Activated CD4-positive, alpha-beta T cell treated with anti-CD3 and anti-CD28 coated beads for 36 hours (primary cell): ENCODE results near the gene OSBPL8. TPM values are rescaled to one million over a fixed set of nuclear protein-coding genes. Genes with fewer than 3 reads are reported as not detected.

Experiments used
- ATAC-seq: fragments of 200-7000 bp; cut with Tn5 transposase; one replicate; pipeline ENCODE4 v1.10.0; 2021; ENCODE audit warnings: mild to moderate bottlenecking, moderate library complexity
- CTCF ChIA-PET: fragments of 350-600 bp; sonication (Branson Sonifier 250); formaldehyde crosslinking; loops from one replicate; lab custom pipeline; 2021; ENCODE audit warnings: antibody characterized with exemption; lab: Charles Lee
- POLR2A ChIA-PET: fragments of 350-600 bp; sonication (Branson Sonifier 250); formaldehyde crosslinking; loops from one replicate; lab custom pipeline; 2021; ENCODE audit warnings: antibody characterized with exemption, inconsistent platforms; lab: Charles Lee
- DNase-seq: peaks from one replicate; pipeline ENCODE4 v3.0.0-alpha.2; 2020
- H3K27ac Mint-ChIP-seq: one replicate; pipeline ENCODE4 v1.8.0; 2021; ENCODE audit warnings: mixed read lengths
- H3K27me3 Mint-ChIP-seq: one replicate; pipeline ENCODE4 v1.8.0; 2021; ENCODE audit warnings: mixed read lengths
- H3K36me3 Mint-ChIP-seq: one replicate; pipeline ENCODE4 v1.8.0; 2021; ENCODE audit warnings: low read depth, mixed read lengths
- H3K4me1 Mint-ChIP-seq: one replicate; pipeline ENCODE4 v1.8.0; 2021; ENCODE audit warnings: mixed read lengths
- H3K4me3 Mint-ChIP-seq: one replicate; pipeline ENCODE4 v1.8.0; 2021; ENCODE audit warnings: mild to moderate bottlenecking, moderate library complexity, mixed read lengths
- H3K9me3 Mint-ChIP-seq: one replicate; pipeline ENCODE4 v1.8.0; 2021; ENCODE audit warnings: low read depth, mixed read lengths
- intact Hi-C, 2 experiments: fragments of 100-400 bp; cut with DNase I in 1 of 2; cut with micrococcal nuclease in 1 of 2; formaldehyde crosslinking; loops; one replicate each; pipeline versions ENCODE4 v1.14.2 to v1.15.1; 2022 to 2024; cut with DNase I, micrococcal nuclease
- total RNA-seq, 2 experiments: library from RNA; stranded (reverse); gene quantifications; one replicate each; pipeline ENCODE4 v1.2.3, GENCODE V29; 2021

The OSBPL8 gene
- 10 to 100 TPM; 70.2 to 78.5 TPM for total RNA-seq

GRCh38 chr12:76559400-76560085, at the start of gene OSBPL8:
Gene OSBPL8, minus strand, starts transcription at chr12:76559771. Its CDS starts 72,220 bp downstream, at chr12:76487551.
- H3K9me3 Mint-ChIP-seq, result no peaks in the 10 kb centered on the region
- H3K4me1 Mint-ChIP-seq, result peaks cover 24% of the 10 kb centered on the region
- H3K4me3 Mint-ChIP-seq, result peak within 1 kb of the TSS; percentile 86
- intact Hi-C loops, result loop anchor here (1.0 to 5.0 kb wide), 15 partner anchors 15 to 1167 kb away; partner anchors contain the start of genes BBS10 (in 2 of the 2), NAP1L1 (in 2 of the 2), ZDHHC17 (in 2 of the 2) and CSRP2 (in 1 of the 2)
- H3K27me3 Mint-ChIP-seq, result no peaks in the 10 kb centered on the region
- CTCF ChIA-PET, result no interaction called here
- peak within 1 kb of the TSS; percentile 98 for H3K27ac Mint-ChIP-seq
- peaks cover 7% of the 10 kb centered on the region for H3K36me3 Mint-ChIP-seq
- peak; percentile 70 for ATAC-seq
- DNase-seq, result peak; percentile 98
- POLR2A ChIA-PET, result interaction anchor here (0.5 to 1.2 kb wide), 5 partner anchors 9 to 1064 kb away, joined by 3 to 6 read pairs (median 3); no protein-coding TSS in a partner anchor

GRCh38 chr12:76608070-76608469, 48.5 kb upstream of the OSBPL8 start:
- ATAC-seq, result no peak
- Mint-ChIP-seq H3K4me1 (no peaks in the 10 kb centered on the region), H3K27me3 (peaks cover 4% of the 10 kb centered on the region), H3K9me3 (no peaks in the 10 kb centered on the region), H3K4me3 (no peak overlapping the region), H3K36me3 (no peaks in the 10 kb centered on the region), H3K27ac (no peak overlapping the region)
- no peak for DNase-seq
- ChIA-PET POLR2A (no interaction called here), CTCF (interaction anchor here (1.6 kb wide), 1 partner anchor 182 kb away, joined by 5 read pairs; no protein-coding TSS in a partner anchor)
- intact Hi-C loops, result no loop called here

DNA sequence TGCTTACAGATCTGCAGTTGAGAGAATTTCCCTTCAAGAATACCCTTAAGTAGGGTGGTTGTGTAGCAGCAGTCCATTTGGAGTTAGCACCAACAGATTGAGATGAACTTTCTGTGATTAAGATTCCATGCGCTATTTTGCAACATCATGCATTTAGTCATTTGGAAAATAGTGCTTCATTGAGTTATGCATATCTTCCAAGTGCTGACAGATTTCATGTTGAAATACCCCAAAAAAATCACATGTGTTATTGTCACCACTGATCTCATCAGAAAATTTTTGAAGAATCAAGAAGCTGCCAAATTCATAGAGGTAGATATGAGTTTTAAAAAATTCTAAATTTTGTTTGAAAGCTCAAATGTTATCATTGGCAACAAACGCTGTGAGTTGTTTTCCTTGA, 35.5 kb upstream of the OSBPL8 start:
- H3K4me1 Mint-ChIP-seq, result no peaks in the 10 kb centered on the region
- ChIA-PET POLR2A (no interaction called here), CTCF (no interaction called here)
- H3K9me3 Mint-ChIP-seq, result no peaks in the 10 kb centered on the region
- H3K36me3 Mint-ChIP-seq, result no peaks in the 10 kb centered on the region
- H3K27me3 Mint-ChIP-seq, result no peaks in the 10 kb centered on the region
- no peak overlapping the region for H3K4me3 Mint-ChIP-seq
- H3K27ac Mint-ChIP-seq, result no peak overlapping the region
- no peak for ATAC-seq
- DNase-seq, result no peak
- intact Hi-C loops, result no loop called here

GRCh38 chr12:76591476-76591875, 31.9 kb upstream of the OSBPL8 start:
- DNase-seq (no peak), ATAC-seq (no peak)
- Mint-ChIP-seq H3K27ac (no peak overlapping the region), H3K4me3 (no peak overlapping the region), H3K27me3 (no peaks in the 10 kb centered on the region), H3K9me3 (no peaks in the 10 kb centered on the region), H3K4me1 (no peaks in the 10 kb centered on the region), H3K36me3 (no peaks in the 10 kb centered on the region)
- ChIA-PET CTCF (interaction anchor here (0.6 kb wide), 1 partner anchor 769 kb away, joined by 3 read pairs; no protein-coding TSS in a partner anchor), POLR2A (no interaction called here)
- intact Hi-C loops, result no loop called here

DNA sequence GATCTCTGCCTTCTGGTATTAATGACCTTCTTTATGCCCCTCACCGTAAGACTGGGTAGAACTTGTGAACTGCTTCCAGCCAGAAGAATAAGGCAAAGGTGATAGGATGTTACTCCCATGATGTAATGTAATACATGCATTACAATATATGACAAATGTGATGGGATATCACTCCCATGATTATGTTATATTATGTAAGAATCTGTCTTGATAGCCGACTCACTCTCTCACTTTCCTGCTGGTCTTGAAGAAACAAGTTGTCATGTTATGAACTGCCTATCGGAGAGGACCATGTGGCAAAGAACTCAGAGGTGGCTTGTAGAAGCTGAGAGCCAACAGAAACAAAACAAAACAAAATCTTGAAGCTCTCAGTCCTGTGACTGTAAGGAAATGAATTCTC, 30.6 kb upstream of the OSBPL8 start:
- ATAC-seq (no peak), DNase-seq (no peak)
- H3K27me3 Mint-ChIP-seq, result no peaks in the 10 kb centered on the region
- ChIA-PET CTCF (no interaction called here), POLR2A (no interaction called here)
- H3K36me3 Mint-ChIP-seq, result no peaks in the 10 kb centered on the region
- no peak overlapping the region for H3K27ac Mint-ChIP-seq
- intact Hi-C loops, result no loop called here
- H3K4me3 Mint-ChIP-seq, result no peak overlapping the region
- no peaks in the 10 kb centered on the region for H3K4me1 Mint-ChIP-seq
- H3K9me3 Mint-ChIP-seq, result no peaks in the 10 kb centered on the region

- H3K27me3 Mint-ChIP-seq, result no peaks in the 10 kb centered on the region
- H3K27ac Mint-ChIP-seq, result no peak overlapping the region
- no peaks in the 10 kb centered on the region for H3K4me1 Mint-ChIP-seq
- intact Hi-C loops, result loop anchor here (5.0 to 10.0 kb wide), 2 partner anchors 244 to 1062 kb away; partner anchors contain the start of gene BBS10 (in 1 of the 2)
- CTCF ChIA-PET, result interaction anchor here (0.8 to 1.4 kb wide), 5 partner anchors 25 to 891 kb away, joined by 3 read pairs; no protein-coding TSS in a partner anchor
- no peaks in the 10 kb centered on the region for H3K36me3 Mint-ChIP-seq
- no peak overlapping the region for H3K4me3 Mint-ChIP-seq
- no peaks in the 10 kb centered on the region for H3K9me3 Mint-ChIP-seq
- DNase-seq, result no peak
- ATAC-seq, result peak; percentile 76
- POLR2A ChIA-PET, result no interaction called here
Observed at GRCh38 chr12:76588881-76589565, 29.5 kb upstream of the OSBPL8 start.

DNA sequence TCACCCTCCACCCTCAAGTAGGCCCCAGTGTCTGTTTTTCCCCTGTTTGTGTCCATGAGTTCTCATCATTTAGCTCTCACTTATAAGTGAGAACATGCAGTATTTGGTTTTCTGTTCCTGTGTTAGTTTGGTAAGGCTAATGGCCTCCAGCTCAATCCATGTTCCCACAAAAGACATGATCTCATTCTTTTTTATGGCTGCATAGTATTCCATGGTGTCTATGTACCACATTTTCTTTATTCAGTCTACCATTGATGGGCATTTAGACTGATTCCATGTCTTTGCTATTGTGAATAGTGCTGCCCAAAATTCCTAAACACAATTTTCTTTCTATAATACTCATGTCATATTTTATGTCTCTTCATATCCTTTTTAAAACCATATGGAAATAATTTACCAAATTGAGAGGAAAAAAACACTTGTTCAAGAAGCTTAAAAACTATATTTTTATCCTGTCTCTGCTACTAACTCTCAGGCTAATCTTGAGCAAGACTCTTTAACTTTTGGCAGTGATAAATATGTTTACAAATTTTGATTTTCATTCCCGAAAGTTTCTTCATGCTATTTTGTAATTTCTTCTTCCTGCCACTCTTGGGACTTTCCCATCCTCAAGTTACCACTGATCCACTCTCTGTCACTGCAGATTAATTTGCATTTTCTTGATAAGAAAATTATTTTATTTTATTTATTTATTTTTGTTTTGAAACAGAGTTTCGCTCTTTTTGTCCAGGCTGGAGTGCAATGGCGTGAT, 28.0 kb upstream of the OSBPL8 start:
- intact Hi-C loops, result loop anchor here (2.0 to 10.0 kb wide), 3 partner anchors 27 to 1060 kb away; partner anchors contain the start of gene BBS10 (in 1 of the 2)
- no peaks in the 10 kb centered on the region for H3K36me3 Mint-ChIP-seq
- ChIA-PET POLR2A (interaction anchor here (0.7 kb wide), 1 partner anchor 1104 kb away, joined by 5 read pairs; no protein-coding TSS in a partner anchor), CTCF (interaction anchor here (0.5 to 3.0 kb wide), 16 partner anchors 8 to 1126 kb away, joined by 3 to 23 read pairs (median 3); no protein-coding TSS in a partner anchor)
- H3K27ac Mint-ChIP-seq, result no peak overlapping the region
- no peak for ATAC-seq
- H3K27me3 Mint-ChIP-seq, result no peaks in the 10 kb centered on the region
- no peak overlapping the region for H3K4me3 Mint-ChIP-seq
- H3K4me1 Mint-ChIP-seq, result no peaks in the 10 kb centered on the region
- DNase-seq, result no peak
- no peaks in the 10 kb centered on the region for H3K9me3 Mint-ChIP-seq

DNA sequence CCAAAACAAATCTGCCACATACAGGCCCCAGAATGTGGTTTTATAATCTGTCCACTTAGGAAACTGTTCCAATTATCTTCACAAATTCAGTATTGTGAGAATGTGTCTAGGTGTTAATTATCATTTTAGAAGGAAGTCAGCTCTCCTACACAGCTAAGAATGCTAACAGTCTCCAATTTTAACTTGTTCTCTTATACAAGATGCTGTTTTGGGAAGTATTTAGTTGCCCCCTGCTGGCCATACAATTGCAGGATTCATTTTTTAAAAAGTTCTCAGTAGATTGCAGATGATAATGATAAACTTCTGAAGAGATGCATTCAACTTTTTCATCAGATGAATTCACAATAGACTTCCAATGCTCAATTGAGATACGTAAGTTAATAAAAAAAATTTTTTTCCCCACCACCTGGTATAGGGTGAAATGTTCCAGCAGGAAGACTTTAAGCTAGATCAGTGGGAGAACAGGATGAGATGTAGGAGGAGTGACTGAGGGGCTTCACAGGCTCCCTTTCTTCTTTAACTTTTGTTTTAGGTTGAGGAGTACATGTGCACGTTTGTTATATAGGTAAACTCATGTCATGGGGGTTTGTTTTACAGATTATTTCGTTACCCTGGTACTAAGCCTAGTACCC, 27.3 kb upstream of the OSBPL8 start:
- DNase-seq, result peak; percentile 44
- no peaks in the 10 kb centered on the region for H3K9me3 Mint-ChIP-seq
- POLR2A ChIA-PET, result no interaction called here
- no peaks in the 10 kb centered on the region for H3K4me1 Mint-ChIP-seq
- CTCF ChIA-PET, result interaction anchor here (0.5 to 3.0 kb wide), 28 partner anchors 10 to 1125 kb away, joined by 3 to 23 read pairs (median 4); no protein-coding TSS in a partner anchor
- no peak overlapping the region for H3K4me3 Mint-ChIP-seq
- intact Hi-C loops, result loop anchor here (2.0 to 10.0 kb wide), 3 partner anchors 26 to 1060 kb away; partner anchors contain the start of gene BBS10 (in 1 of the 2)
- no peak for ATAC-seq
- H3K36me3 Mint-ChIP-seq, result no peaks in the 10 kb centered on the region
- no peak overlapping the region for H3K27ac Mint-ChIP-seq
- H3K27me3 Mint-ChIP-seq, result no peaks in the 10 kb centered on the region

GRCh38 chr12:76583301-76583700, 23.7 kb upstream of the OSBPL8 start:
- no peak overlapping the region for H3K4me3 Mint-ChIP-seq
- no peak overlapping the region for H3K27ac Mint-ChIP-seq
- ATAC-seq, result no peak
- no peaks in the 10 kb centered on the region for H3K36me3 Mint-ChIP-seq
- H3K9me3 Mint-ChIP-seq, result no peaks in the 10 kb centered on the region
- DNase-seq, result no peak
- H3K27me3 Mint-ChIP-seq, result no peaks in the 10 kb centered on the region
- intact Hi-C loops, result loop anchor here in 1 of 2 experiments (10.0 kb wide), 1 partner anchor 238 kb away; the partner anchor contains the start of gene BBS10
- CTCF ChIA-PET, result no interaction called here
- no peaks in the 10 kb centered on the region for H3K4me1 Mint-ChIP-seq
- POLR2A ChIA-PET, result no interaction called here

DNA sequence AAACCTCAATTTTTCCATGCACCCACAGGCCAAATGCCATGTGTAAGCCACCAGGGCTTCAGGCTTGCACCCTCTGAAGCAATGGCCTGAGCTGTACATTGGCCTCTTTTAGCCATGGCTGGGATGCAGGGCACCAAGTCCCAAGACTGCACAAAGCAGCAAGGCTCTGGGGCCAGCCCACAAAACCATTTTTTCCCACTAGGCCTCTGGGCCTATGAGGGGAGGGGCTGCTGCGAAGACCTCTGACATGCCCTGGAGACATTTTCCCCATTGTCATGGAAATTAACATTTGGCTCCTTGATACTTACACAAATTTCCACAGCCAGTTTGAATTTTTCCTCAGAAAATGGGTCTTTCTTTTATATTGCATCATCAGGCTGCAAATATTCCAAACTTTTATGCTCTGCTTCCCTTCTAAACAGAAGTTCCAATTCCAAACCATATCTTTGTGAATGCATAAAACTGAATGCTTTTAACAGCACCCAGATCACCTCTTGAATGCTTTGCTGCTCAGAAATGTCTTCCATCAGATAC, 14.3 kb upstream of the OSBPL8 start:
- ChIA-PET POLR2A (no interaction called here), CTCF (no interaction called here)
- intact Hi-C loops, result no loop called here

More for the DNA sequence above, 14.3 kb upstream of the OSBPL8 start:
- H3K27me3 Mint-ChIP-seq, result no peaks in the 10 kb centered on the region
- ATAC-seq (no peak), DNase-seq (no peak)
- H3K4me1 Mint-ChIP-seq, result peaks cover 9% of the 10 kb centered on the region
- no peak overlapping the region for H3K27ac Mint-ChIP-seq
- H3K36me3 Mint-ChIP-seq, result no peaks in the 10 kb centered on the region
- no peak overlapping the region for H3K4me3 Mint-ChIP-seq
- H3K9me3 Mint-ChIP-seq, result peaks cover 3% of the 10 kb centered on the region
